Nephron (organoid): ENCODE results near the gene HS3ST3A1.
"Not testable (repeated sequence)": the region's sequence is repeated elsewhere in the genome, so short reads cannot be mapped to it uniquely, and the experiment has no call there.

ENCODE experiments used
- H3K27ac Mint-ChIP-seq, 3 experiments: 2 replicates each; pipeline ENCODE4 v1.8.0; 2020; ENCODE audit warnings: mixed read lengths in 3 of 3, mild to moderate bottlenecking in 2 of 3, moderate library complexity in 1 of 3
- H3K27me3 Mint-ChIP-seq: 2 replicates; pipeline ENCODE4 v1.8.0; 2021; ENCODE audit warnings: low read depth, mild to moderate bottlenecking, moderate library complexity, mixed read lengths
- H3K36me3 Mint-ChIP-seq: 2 replicates; pipeline ENCODE4 v1.8.0; 2020; ENCODE audit warnings: low read depth, mixed read lengths
- H3K4me1 Mint-ChIP-seq: 2 replicates; pipeline ENCODE4 v1.8.0; 2020; ENCODE audit warnings: mixed read lengths
- H3K4me3 Mint-ChIP-seq, 3 experiments: 2 replicates each; pipeline ENCODE4 v1.8.0; 2020; ENCODE audit warnings: mild to moderate bottlenecking in 3 of 3, mixed read lengths in 3 of 3, moderate library complexity in 2 of 3
- H3K9me3 Mint-ChIP-seq: 2 replicates; pipeline ENCODE4 v1.8.0; 2020; ENCODE audit warnings: mixed read lengths
- TF ChIP-seq, protein P1 (sequence below), 3 experiments: fragments of 200-600 bp; sonication (generic); IDR thresholded peaks; one replicate each; pipeline ENCODE4 v1.5.0; 2021; ENCODE audit warnings: antibody characterized with exemption in 3 of 3; ENCODE audit not compliant: unreplicated experiment in 3 of 3

HS3ST3A1 gene

GRCh38 chr17:13560935-13561334 is 40.8 kb downstream of the HS3ST3A1 start:
- no peak overlapping the region for H3K4me3 Mint-ChIP-seq
- H3K27ac Mint-ChIP-seq: no peak overlapping the region
- H3K36me3 Mint-ChIP-seq: peaks cover 5% of the 10 kb centered on the region
- peaks cover under 1% of the 10 kb centered on the region for H3K9me3 Mint-ChIP-seq
- peaks cover 20% of the 10 kb centered on the region for H3K4me1 Mint-ChIP-seq
- TF ChIP-seq, protein P1, sequence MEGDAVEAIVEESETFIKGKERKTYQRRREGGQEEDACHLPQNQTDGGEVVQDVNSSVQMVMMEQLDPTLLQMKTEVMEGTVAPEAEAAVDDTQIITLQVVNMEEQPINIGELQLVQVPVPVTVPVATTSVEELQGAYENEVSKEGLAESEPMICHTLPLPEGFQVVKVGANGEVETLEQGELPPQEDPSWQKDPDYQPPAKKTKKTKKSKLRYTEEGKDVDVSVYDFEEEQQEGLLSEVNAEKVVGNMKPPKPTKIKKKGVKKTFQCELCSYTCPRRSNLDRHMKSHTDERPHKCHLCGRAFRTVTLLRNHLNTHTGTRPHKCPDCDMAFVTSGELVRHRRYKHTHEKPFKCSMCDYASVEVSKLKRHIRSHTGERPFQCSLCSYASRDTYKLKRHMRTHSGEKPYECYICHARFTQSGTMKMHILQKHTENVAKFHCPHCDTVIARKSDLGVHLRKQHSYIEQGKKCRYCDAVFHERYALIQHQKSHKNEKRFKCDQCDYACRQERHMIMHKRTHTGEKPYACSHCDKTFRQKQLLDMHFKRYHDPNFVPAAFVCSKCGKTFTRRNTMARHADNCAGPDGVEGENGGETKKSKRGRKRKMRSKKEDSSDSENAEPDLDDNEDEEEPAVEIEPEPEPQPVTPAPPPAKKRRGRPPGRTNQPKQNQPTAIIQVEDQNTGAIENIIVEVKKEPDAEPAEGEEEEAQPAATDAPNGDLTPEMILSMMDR (IDR thresholded peaks at IDR 0.05; ENCODE audit: unreplicated experiment in 3 of 3): no peak
- H3K27me3 Mint-ChIP-seq: peaks cover 23% of the 10 kb centered on the region

DNA sequence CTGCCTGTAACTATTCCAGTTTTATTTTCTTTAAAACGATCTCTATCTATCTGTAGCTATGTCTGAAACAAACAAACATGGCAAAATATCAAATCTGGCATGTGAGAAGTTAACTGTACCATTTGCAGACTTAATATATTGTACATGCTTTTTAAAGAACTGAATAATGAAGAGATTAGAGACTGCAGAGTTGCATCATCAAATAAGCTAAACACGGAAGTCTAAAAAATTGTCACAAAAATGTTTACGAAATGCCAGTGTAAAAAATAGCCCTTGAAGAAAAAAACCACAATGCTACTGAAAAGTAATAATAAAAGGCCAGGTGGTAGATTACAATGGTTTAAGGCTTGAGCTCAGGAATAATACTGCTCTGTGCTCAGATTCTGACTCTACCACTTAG is 43.1 kb downstream of the HS3ST3A1 start:
- H3K4me1 Mint-ChIP-seq: peaks cover 20% of the 10 kb centered on the region
- peaks cover 33% of the 10 kb centered on the region for H3K27me3 Mint-ChIP-seq
- TF ChIP-seq, protein P1 (IDR thresholded peaks at IDR 0.05; ENCODE audit: unreplicated experiment in 3 of 3): no peak
- no peak overlapping the region for H3K27ac Mint-ChIP-seq
- peaks cover 16% of the 10 kb centered on the region for H3K36me3 Mint-ChIP-seq
- H3K9me3 Mint-ChIP-seq: peaks cover 4% of the 10 kb centered on the region
- no peak overlapping the region for H3K4me3 Mint-ChIP-seq

DNA sequence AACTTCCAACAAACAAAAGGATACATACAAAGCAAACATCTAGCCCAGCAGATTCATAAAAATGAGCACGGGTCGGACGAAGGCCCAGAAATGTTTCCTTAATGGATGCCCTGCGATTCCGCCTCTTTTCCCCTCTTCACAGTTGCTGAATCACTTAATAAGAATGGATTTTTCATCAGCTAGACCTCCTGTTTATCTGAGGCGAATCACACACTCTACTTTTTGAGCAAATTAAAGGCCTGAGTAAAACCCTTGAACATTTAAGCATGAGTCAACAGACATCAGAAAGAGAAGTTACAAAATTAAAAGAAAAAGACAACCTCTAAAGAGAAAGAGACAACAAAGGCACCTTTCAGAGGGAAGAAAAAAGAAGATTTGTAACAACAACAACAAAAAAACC is 44.7 kb downstream of the HS3ST3A1 start:
- Mint-ChIP-seq H3K4me1 (peaks cover 6% of the 10 kb centered on the region), H3K9me3 (peaks cover 7% of the 10 kb centered on the region), H3K4me3 (no peak overlapping the region), H3K27ac (no peak overlapping the region), H3K27me3 (peaks cover 28% of the 10 kb centered on the region), H3K36me3 (peaks cover 28% of the 10 kb centered on the region)
- TF ChIP-seq, protein P1 (IDR thresholded peaks at IDR 0.05; ENCODE audit: unreplicated experiment in 3 of 3): no peak

GRCh38 chr17:13554231-13554630 is 47.5 kb downstream of the HS3ST3A1 start:
- Mint-ChIP-seq H3K36me3 (peaks cover 48% of the 10 kb centered on the region), H3K9me3 (peaks cover 21% of the 10 kb centered on the region), H3K4me3 (no peak overlapping the region), H3K4me1 (no peaks in the 10 kb centered on the region), H3K27ac (no peak overlapping the region), H3K27me3 (peaks cover 24% of the 10 kb centered on the region)
- TF ChIP-seq, protein P1 (IDR thresholded peaks at IDR 0.05; ENCODE audit: unreplicated experiment in 3 of 3): no peak

DNA sequence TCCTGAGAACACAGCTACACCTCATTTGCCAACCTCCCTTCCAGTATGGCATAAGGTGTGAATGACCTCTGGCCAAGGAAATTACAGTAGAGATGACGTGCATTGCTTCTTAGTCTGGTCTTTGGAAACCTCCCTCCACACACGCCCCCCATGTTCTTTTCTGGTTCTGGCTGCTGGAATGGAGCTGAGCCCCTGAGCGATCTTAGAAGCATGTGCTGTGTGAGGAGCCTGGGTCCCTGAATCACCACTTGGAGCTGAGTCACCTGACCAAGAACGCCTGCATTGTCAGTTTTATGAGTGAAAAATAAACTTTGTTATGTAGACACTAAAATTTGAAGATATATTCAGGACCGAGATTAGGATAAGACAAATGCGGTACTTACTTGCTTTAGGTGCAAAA is 51.4 kb downstream of the HS3ST3A1 start:
- Mint-ChIP-seq H3K9me3 (peaks cover 21% of the 10 kb centered on the region), H3K4me3 (no peak overlapping the region), H3K27me3 (peaks cover 51% of the 10 kb centered on the region), H3K36me3 (peaks cover 61% of the 10 kb centered on the region), H3K4me1 (peaks cover 1% of the 10 kb centered on the region), H3K27ac (no peak overlapping the region)
- TF ChIP-seq, protein P1 (IDR thresholded peaks at IDR 0.05; ENCODE audit: unreplicated experiment in 3 of 3): no peak

DNA sequence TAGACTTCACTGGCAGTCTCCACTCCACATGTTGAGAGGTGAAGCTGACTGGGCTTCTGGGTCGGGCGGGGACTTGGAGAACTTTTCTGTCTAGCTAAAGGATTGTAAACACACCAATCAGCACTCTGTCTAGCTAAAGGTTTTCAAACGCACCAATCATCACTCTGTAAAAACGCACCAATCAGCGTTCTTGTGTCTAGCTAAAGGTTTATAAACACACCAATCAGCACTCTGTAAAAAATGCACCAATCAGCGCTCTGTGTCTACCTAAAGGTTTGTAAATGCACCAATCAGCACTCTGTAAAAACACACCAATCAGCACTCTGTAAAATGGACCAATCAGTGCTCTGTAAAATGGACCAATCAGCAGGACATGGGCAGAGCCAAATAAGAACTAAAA is 53.2 kb downstream of the HS3ST3A1 start:
- H3K27ac Mint-ChIP-seq, H3K4me3 Mint-ChIP-seq: not testable (repeated sequence)
- H3K27me3 Mint-ChIP-seq: peaks cover 52% of the 10 kb centered on the region
- peaks cover 14% of the 10 kb centered on the region for H3K4me1 Mint-ChIP-seq
- H3K36me3 Mint-ChIP-seq: peaks cover 53% of the 10 kb centered on the region
- H3K9me3 Mint-ChIP-seq: peaks cover 17% of the 10 kb centered on the region
